AG04449 (cell line): ENCODE data around the gene KCNQ1.

Experiments
- CTCF ChIA-PET: fragments of 350-600 bp; formaldehyde crosslinking; extraction: SDS; loops from one replicate; lab custom pipeline; 2021; ENCODE audit warnings: antibody characterized with exemption; lab: Yijun Ruan, JAX
- POLR2A ChIA-PET: fragments of 400-600, 350-600 bp; formaldehyde crosslinking; extraction: SDS; loops from one replicate; lab custom pipeline; 2020; ENCODE audit warnings: antibody characterized with exemption, inconsistent platforms; lab: Yijun Ruan, JAX
- DNase-seq: peaks from one replicate; pipeline ENCODE4 v3.0.0-alpha.2; 2010; ENCODE audit warnings: low read depth, low spot score
- H3K4me3 ChIP-seq: 2 replicates; pipeline ENCODE4 v1.5.1; 2011; ENCODE audit warnings: low read depth, mild to moderate bottlenecking, control low read depth, low read length
- CTCF ChIP-seq: IDR thresholded peaks from one replicate; pipeline ENCODE4 v1.5.1; 2011; ENCODE audit warnings: mild to moderate bottlenecking, moderate library complexity, low read length, control low read depth, inconsistent platforms; ENCODE audit not compliant: insufficient read depth; ENCODE audit errors: missing control alignments

The KCNQ1 gene

GRCh38 chr11:2701898-2702434 is 257.2 kb downstream of the KCNQ1 start:
- DNase-seq = no peak
- H3K4me3 ChIP-seq = no peak overlapping the region
- CTCF ChIA-PET = interaction anchor here (1.0 to 1.5 kb wide), 2 partner anchors 43 to 186 kb away, joined by 3 to 4 read pairs; no protein-coding TSS in a partner anchor
- POLR2A ChIA-PET = no interaction called here
- no peak for TF ChIP-seq CTCF

DNA sequence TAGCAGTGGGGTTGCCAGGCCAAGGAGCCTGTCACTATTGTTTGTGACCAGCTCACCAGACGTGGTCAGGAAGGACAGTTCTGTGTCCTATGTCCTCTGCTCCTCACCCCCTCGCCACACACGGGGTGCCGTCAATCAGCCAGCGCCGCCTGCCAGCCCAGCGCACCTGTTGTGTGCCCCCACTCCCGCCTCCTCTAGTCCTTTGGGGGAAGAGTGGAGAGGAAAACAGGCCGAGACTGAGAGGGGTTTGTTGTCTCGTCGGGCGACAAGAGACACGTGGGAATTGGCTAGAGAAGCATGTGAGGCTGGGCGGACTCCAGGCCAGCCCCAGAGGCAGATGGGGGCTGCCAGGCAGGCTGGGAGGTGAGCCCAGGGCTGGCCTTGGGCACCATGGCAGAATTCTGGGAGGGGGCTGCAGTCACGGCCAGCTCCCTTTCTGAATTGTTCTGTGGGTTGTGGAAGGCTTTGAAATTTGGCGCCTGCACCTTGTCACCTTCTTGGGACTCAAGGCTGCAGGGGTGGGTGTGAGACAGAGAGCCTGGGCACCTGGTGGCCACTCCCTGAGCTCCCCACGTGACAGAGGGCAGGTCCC is 258.1 kb downstream of the KCNQ1 start:
- H3K4me3 ChIP-seq = no peak overlapping the region
- CTCF ChIA-PET = interaction anchor here (1.5 kb wide), 1 partner anchor 44 kb away, joined by 4 read pairs; no protein-coding TSS in a partner anchor
- DNase-seq = no peak
- TF ChIP-seq CTCF = no peak
- POLR2A ChIA-PET = no interaction called here

DNA sequence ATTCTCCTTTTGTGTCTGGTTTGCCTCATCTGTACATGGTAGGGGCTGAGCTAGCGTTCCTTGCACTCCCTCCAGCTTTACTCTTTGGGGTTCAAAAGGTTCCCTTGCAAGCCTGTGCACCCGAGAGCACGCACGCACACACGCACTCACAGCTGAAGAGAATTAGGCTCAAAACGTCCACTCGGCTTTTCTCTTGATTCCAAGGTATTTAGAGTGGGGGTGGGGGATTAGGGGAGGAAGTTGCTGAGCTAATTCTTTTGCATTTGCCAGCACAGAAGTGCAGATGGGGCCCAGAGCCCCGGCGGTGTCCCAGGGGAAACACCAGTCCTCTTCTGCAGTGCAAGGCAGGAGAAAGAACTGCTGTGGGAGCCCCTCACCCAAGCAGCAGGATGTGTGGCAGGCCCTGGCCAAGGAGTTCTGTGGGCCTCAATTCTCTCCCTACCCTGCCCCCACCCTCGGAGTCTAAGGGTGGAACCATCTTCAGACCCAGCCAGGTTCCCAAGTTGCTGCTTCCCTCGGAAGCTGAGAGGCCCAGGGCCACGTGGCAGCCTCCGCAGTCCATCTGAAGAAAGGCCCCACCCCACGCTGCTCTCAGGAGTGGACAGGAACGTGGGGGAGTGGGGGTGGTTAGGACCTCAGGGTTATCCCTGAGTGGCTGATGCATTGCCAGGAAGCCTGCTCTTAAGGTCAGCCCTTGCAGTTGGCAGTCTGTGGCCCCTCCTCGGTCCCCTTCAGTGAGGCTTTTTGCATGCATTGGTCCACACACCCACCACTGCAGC is 258.7 kb downstream of the KCNQ1 start:
- ChIA-PET CTCF (no interaction called here), POLR2A (no interaction called here)
- no peak for TF ChIP-seq CTCF
- H3K4me3 ChIP-seq = no peak overlapping the region
- DNase-seq = no peak

DNA sequence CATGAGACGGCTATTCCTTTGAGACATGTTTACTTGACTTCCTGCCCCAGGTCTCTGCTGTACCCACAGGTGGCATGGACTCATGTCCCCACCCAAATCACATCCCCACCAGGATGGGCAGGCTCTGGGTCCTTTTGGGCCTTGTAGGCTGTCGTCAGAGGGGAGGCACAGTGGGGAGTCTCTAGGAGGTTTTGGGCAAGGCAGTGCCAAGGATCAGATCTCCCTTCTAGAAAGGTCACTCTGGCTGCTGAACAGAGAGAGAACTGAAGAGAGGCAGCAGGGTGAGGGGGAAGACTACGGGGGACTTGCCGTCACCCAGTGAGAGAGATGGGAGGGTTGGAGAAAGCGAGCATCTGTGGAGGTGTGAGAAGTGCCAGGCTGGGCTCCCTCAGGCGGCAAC is 259.5 kb downstream of the KCNQ1 start:
- ChIA-PET CTCF (no interaction called here), POLR2A (no interaction called here)
- TF ChIP-seq CTCF = no peak
- DNase-seq = no peak
- H3K4me3 ChIP-seq = no peak overlapping the region

DNA sequence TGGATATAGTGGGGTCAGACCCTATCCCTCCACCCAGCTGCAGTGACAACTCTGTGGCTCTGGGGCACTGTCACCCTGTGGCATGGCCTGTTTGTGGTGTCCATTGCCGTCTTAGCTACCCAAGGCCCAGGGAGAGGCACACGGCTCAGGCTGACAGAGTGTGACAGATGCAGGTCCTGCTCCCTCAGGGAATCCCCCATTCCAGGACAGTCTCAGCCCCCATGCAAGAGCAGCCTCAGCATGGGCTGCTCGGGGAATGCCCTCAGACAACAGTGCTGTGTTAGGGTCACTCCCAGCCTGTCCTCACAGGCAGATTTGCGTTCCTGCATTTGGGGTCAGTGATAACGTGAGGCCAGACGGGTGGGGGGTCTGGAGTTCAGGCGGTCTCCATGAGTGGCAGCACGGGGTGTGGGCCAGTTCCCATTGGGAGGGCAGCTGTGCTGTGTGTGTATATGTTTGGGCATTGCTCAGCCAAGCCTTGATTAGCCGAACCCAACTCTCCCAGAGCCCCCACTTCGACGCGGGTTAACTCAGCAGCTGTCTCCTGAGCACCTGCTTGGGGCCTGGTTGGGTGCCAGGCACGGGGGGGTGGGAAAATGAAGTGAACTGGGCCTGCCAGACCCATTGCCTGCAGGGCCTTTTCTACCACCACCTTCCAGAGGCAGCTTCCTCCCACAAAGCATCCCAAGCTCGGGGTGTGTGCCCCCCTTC is 260.2 kb downstream of the KCNQ1 start:
- no peak for DNase-seq
- CTCF ChIA-PET = no interaction called here
- POLR2A ChIA-PET = no interaction called here
- H3K4me3 ChIP-seq = no peak overlapping the region
- no peak for TF ChIP-seq CTCF

GRCh38 chr11:2706321-2706720 is 261.5 kb downstream of the KCNQ1 start:
- POLR2A ChIA-PET = no interaction called here
- CTCF ChIA-PET = no interaction called here
- no peak for TF ChIP-seq CTCF
- DNase-seq = no peak
- no peak overlapping the region for H3K4me3 ChIP-seq
